Neural cell (in vitro differentiated cells): ENCODE data around the gene HHATL. TPM values are rescaled to one million over a fixed set of nuclear protein-coding genes. Genes with fewer than 3 reads are reported as not detected.

Source experiments
- H2AFZ ChIP-seq: fragments of 200-600, 300-800 bp; sonication (generic), shearing (Covaris generic); 2 replicates; pipeline ENCODE4 v1.6.0; 2014; ENCODE audit warnings: low read depth, mild to moderate bottlenecking, antibody characterized with exemption, low read length, moderate library complexity
- H3F3A ChIP-seq: fragments of 200-600 bp; shearing (Covaris generic); 2 replicates; pipeline ENCODE4 v1.6.1; 2016; ENCODE audit warnings: mild to moderate bottlenecking, moderate library complexity, mixed read lengths, antibody characterized with exemption, low read length; ENCODE audit not compliant: insufficient read depth, poor library complexity, severe bottlenecking
- H3K27ac ChIP-seq: fragments of 200-600, 300-800 bp; sonication (generic), shearing (Covaris generic); 2 replicates; pipeline ENCODE4 v1.5.1; 2014; ENCODE audit warnings: mild to moderate bottlenecking, low read length, moderate library complexity
- H3K27me3 ChIP-seq: fragments of 300-800, 200-600 bp; sonication (generic), shearing (Covaris generic); 2 replicates; pipeline ENCODE4 v1.6.0; 2014; ENCODE audit warnings: mild to moderate bottlenecking, low read depth, low read length, moderate library complexity; ENCODE audit not compliant: insufficient read depth
- H3K36me3 ChIP-seq: fragments of 300-800, 200-600 bp; sonication (generic), shearing (Covaris generic); 2 replicates; pipeline ENCODE4 v1.5.1; 2014; ENCODE audit warnings: mild to moderate bottlenecking, antibody characterized with exemption, low read length, moderate library complexity; ENCODE audit not compliant: insufficient read depth
- H3K4me2 ChIP-seq: fragments of 300-800, 200-600 bp; sonication (generic), shearing (Covaris generic); 2 replicates; pipeline ENCODE4 v1.6.0; 2014; ENCODE audit warnings: mild to moderate bottlenecking, low read length
- H3K4me3 ChIP-seq: fragments of 300-800, 200-600 bp; sonication (generic), shearing (Covaris generic); 2 replicates; pipeline ENCODE4 v1.5.1; 2014; ENCODE audit warnings: mild to moderate bottlenecking, low read length, moderate library complexity
- H3K79me2 ChIP-seq: fragments of 200-600 bp; shearing (Covaris generic); replicated peaks from 2 replicates; pipeline ENCODE4 v1.6.0; 2014; ENCODE audit warnings: mild to moderate bottlenecking, low read length, moderate library complexity; ENCODE audit not compliant: insufficient read depth
- H3K9ac ChIP-seq: fragments of 300-800, 200-600 bp; sonication (generic), shearing (Covaris generic); 2 replicates; pipeline ENCODE4 v1.6.1; 2016; ENCODE audit warnings: mild to moderate bottlenecking, low read length, mixed read lengths
- H3K9me2 ChIP-seq: fragments of 200-600 bp; shearing (Covaris generic); 2 replicates; pipeline ENCODE4 v1.6.1; 2016; ENCODE audit warnings: mild to moderate bottlenecking, low read length, mixed read lengths; ENCODE audit not compliant: insufficient read depth
- H3K9me3 ChIP-seq: fragments of 200-600, 300-800 bp; sonication (generic), shearing (Covaris generic); 2 replicates; pipeline ENCODE4 v1.6.1; 2016; ENCODE audit warnings: mild to moderate bottlenecking, mixed run types, low read length, moderate library complexity, mixed read lengths
- H4K20me1 ChIP-seq: fragments of 200-600 bp; shearing (Covaris generic); 2 replicates; pipeline ENCODE4 v1.6.1; 2016; ENCODE audit warnings: mild to moderate bottlenecking, mixed run types; ENCODE audit not compliant: insufficient read depth
- CTCF ChIP-seq: fragments of 450-650 bp; IDR thresholded peaks from 2 replicates; pipeline ENCODE4 v1.5.1; 2014; ENCODE audit warnings: antibody characterized with exemption, mild to moderate bottlenecking, moderate library complexity; ENCODE audit not compliant: poor library complexity, severe bottlenecking
- EP300 ChIP-seq: fragments of 450-650 bp; conservative IDR thresholded peaks from 2 replicates; pipeline ENCODE4 v1.6.1; 2014; ENCODE audit warnings: antibody characterized with exemption, mild to moderate bottlenecking, moderate library complexity; ENCODE audit not compliant: poor library complexity, severe bottlenecking
- EZH2 ChIP-seq: fragments of 200-600, 300-800 bp; shearing (Covaris generic), sonication (generic); IDR thresholded peaks from 2 replicates; pipeline ENCODE4 v1.6.1; 2014; ENCODE audit warnings: antibody characterized with exemption, low read length, borderline replicate concordance, mild to moderate bottlenecking; ENCODE audit not compliant: insufficient read depth, poor library complexity, severe bottlenecking
- MXI1 ChIP-seq: fragments of 450-650 bp; conservative IDR thresholded peaks from 2 replicates; pipeline ENCODE4 v1.6.1; 2014; ENCODE audit warnings: antibody characterized with exemption, mild to moderate bottlenecking; ENCODE audit not compliant: poor library complexity, severe bottlenecking
- POLR2AphosphoS5 ChIP-seq: IDR thresholded peaks from 2 replicates; pipeline ENCODE4 v1.6.1; 2012
- RAD21 ChIP-seq: fragments of 450-650 bp; conservative IDR thresholded peaks from 2 replicates; pipeline ENCODE4 v1.6.1; 2014; ENCODE audit warnings: antibody characterized with exemption, mild to moderate bottlenecking, moderate library complexity
- REST ChIP-seq: IDR thresholded peaks from 2 replicates; pipeline ENCODE4 v1.6.1; 2012; ENCODE audit warnings: borderline replicate concordance
- SMC3 ChIP-seq: fragments of 450-650 bp; conservative IDR thresholded peaks from 2 replicates; pipeline ENCODE4 v1.6.1; 2014; ENCODE audit warnings: antibody characterized with exemption, mild to moderate bottlenecking, moderate library complexity; ENCODE audit not compliant: poor library complexity
- TAF1 ChIP-seq: IDR thresholded peaks from 2 replicates; pipeline ENCODE4 v1.6.1; 2012; ENCODE audit warnings: low read depth
- polyA plus RNA-seq: library from polyadenylated mRNA; depleted of rRNA; stranded (reverse); fragments of >200 nt; gene quantifications from 2 replicates; pipeline ENCODE4 v1.2.3, GENCODE V29; 2014

HHATL gene
- polyA plus RNA-seq, 1 donor from 2014 or later = not detected

GRCh38 chr3:42750834-42751233, 48.2 kb upstream of the HHATL start:
- H3K9ac ChIP-seq = no peak overlapping the region
- no peaks in the 10 kb centered on the region for H3K27me3 ChIP-seq
- H3K36me3 ChIP-seq = no peaks in the 10 kb centered on the region
- H4K20me1 ChIP-seq = no peaks in the 10 kb centered on the region
- H2AFZ ChIP-seq = no peak overlapping the region
- TF ChIP-seq TAF1 (no peak), REST (no peak), MXI1 (no peak), POLR2AphosphoS5 (no peak), CTCF (no peak), RAD21 (no peak), EZH2 (no peak), SMC3 (no peak), EP300 (no peak)
- H3F3A ChIP-seq = no peaks in the 10 kb centered on the region
- no peaks in the 10 kb centered on the region for H3K79me2 ChIP-seq
- H3K27ac ChIP-seq = no peak overlapping the region
- no peaks in the 10 kb centered on the region for H3K9me2 ChIP-seq
- H3K9me3 ChIP-seq = no peaks in the 10 kb centered on the region
- H3K4me2 ChIP-seq = no peak overlapping the region
- H3K4me3 ChIP-seq = no peak overlapping the region

- no peaks in the 10 kb centered on the region for H3K27me3 ChIP-seq
- no peaks in the 10 kb centered on the region for H3F3A ChIP-seq
- H3K36me3 ChIP-seq = no peaks in the 10 kb centered on the region
- no peaks in the 10 kb centered on the region for H4K20me1 ChIP-seq
- no peak overlapping the region for H3K9ac ChIP-seq
- H3K79me2 ChIP-seq = no peaks in the 10 kb centered on the region
- H3K9me2 ChIP-seq = no peaks in the 10 kb centered on the region
- no peak overlapping the region for H2AFZ ChIP-seq
- TF ChIP-seq RAD21 (no peak), EP300 (no peak), CTCF (no peak)
- no peak overlapping the region for H3K4me2 ChIP-seq
- no peak overlapping the region for H3K4me3 ChIP-seq
- no peak overlapping the region for H3K27ac ChIP-seq
- H3K9me3 ChIP-seq = no peaks in the 10 kb centered on the region
Measured at GRCh38 chr3:42749753-42750231, 47.2 kb upstream of the HHATL start.
